GM12891 (cell line): ENCODE results near the gene FLACC1.

Experiments
- PAX5 ChIP-seq: IDR thresholded peaks from 2 replicates; pipeline ENCODE4 v1.6.1; 2011; ENCODE audit warnings: low read length, moderate library complexity, mild to moderate bottlenecking; ENCODE audit not compliant: insufficient read depth, severe bottlenecking
- POLR2A ChIP-seq: IDR thresholded peaks from 2 replicates; pipeline ENCODE4 v1.6.1; 2011; ENCODE audit warnings: low read depth, low read length, control low read depth
- SPI1 ChIP-seq: IDR thresholded peaks from 2 replicates; pipeline ENCODE4 v1.6.1; 2011; ENCODE audit warnings: low read depth, low read length, control low read depth
- TAF1 ChIP-seq: IDR thresholded peaks from 2 replicates; pipeline ENCODE4 v1.6.1; 2011; ENCODE audit warnings: low read depth, low read length, control low read depth

GRCh38 chr2:201258666-201259615 is 98.2 kb downstream of the FLACC1 start:
- no peak for TF ChIP-seq POLR2A
- TF ChIP-seq TAF1 = no peak
- TF ChIP-seq SPI1 = no peak
- TF ChIP-seq PAX5 = no peak
